ENCODE results near the gene BID. TPM values are rescaled to one million over a fixed set of nuclear protein-coding genes. Genes with fewer than 3 reads are reported as not detected.

The BID gene
- total RNA-seq, 4 donors from 2014 or later, result 11.8 to 26.6 (median 18.4) TPM

DNA sequence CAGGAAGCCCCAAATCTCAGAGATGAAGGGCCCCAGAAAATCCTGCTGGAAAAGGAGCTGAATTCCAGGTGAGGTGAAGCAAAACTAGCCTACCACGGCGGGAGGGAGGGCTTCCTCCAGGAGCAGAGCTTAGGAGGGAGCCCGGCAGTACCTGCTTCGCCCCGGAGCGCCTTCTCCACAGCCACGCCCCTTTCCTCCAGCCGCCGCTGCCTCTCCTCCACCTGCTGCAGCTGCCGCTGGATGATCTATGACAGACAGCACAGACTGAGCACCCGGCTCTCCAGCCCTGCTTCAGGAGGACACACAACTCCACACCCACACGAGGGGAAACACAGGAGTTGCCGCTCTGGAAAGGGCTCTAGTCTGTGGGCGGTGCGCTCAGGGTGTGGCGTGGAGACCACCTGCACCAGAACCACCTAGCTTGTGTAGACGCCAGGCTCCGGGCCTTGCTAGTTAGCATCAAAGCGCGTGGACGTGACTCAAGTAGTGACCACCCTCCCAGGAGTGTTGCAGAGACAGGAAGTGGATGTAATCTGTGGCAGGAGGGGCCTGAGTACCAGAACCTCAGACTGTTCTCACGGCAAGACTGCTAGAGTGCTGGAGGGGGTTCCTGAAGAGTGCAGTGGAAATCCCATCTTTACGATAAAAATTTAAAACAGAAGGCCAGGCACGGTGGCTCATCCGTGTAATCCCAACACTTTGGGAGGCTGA, 34.6 kb upstream of the BID start:
- WGBS, result 81% methylated on average over 25 of the region's 25 CpGs

DNA sequence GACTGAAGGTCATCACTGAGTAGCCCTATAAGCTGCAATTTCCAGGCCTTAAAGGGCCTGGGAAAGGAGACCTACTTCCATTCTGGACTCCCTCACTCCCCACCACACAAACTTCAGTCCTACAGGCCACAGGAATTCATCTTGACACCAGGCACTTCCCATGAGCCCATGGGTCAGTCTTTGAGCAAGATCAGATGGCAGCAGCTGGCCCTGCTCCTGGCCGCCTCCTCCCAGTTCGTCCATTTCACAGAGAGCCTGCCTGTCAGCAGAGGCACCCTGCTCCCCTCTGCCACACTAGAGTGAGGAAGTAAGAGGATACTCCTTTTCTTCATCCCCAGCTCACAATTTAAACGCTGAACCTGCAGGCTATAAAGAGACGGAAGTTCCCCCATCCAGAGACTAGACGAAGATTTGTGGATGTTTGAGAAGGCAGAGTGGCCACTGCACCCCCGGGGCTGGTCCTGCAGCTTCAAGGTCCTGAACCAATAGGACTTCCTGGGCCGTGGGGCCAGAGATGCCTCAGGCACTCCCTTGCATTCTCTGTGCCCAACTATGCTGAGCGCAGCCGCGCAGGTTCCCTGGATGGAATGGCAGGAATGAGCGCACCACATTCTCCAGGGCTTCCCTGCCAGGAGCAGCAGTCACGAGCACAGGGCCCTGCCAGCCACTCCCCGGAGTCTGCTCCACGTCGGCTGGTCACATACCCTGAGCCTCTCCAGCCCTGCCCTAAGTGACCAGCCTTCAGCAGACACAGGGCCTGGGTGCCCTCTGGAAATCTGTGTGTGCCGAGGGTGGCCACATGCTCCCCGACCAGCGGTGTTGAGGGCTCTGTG, 33.5 kb upstream of the BID start:
- no peaks in the 10 kb centered on the region for H3K27me3 ChIP-seq
- peaks cover 83% of the 10 kb centered on the region for H3K36me3 ChIP-seq
- WGBS, result 65% methylated on average over 3 of the region's 18 CpGs
- DNase-seq (ENCODE audit: low spot score in 2 of 2), result no peak
- no peaks in the 10 kb centered on the region for H3K9me3 ChIP-seq
- TF ChIP-seq POLR2AphosphoS5 (IDR thresholded peaks at IDR 0.05) (no peak), EP300 (IDR thresholded peaks at IDR 0.05) (no peak), POLR2A (IDR thresholded peaks at IDR 0.05) (no peak)
- TF ChIP-seq, protein P1, sequence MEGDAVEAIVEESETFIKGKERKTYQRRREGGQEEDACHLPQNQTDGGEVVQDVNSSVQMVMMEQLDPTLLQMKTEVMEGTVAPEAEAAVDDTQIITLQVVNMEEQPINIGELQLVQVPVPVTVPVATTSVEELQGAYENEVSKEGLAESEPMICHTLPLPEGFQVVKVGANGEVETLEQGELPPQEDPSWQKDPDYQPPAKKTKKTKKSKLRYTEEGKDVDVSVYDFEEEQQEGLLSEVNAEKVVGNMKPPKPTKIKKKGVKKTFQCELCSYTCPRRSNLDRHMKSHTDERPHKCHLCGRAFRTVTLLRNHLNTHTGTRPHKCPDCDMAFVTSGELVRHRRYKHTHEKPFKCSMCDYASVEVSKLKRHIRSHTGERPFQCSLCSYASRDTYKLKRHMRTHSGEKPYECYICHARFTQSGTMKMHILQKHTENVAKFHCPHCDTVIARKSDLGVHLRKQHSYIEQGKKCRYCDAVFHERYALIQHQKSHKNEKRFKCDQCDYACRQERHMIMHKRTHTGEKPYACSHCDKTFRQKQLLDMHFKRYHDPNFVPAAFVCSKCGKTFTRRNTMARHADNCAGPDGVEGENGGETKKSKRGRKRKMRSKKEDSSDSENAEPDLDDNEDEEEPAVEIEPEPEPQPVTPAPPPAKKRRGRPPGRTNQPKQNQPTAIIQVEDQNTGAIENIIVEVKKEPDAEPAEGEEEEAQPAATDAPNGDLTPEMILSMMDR (IDR thresholded peaks at IDR 0.05), result no peak
- H3K4me3 ChIP-seq, result no peak overlapping the region
- no peak overlapping the region for H3K27ac ChIP-seq
- H3K4me1 ChIP-seq, result no peaks in the 10 kb centered on the region

More for the DNA sequence above, 34.6 kb upstream of the BID start:
- Histone ChIP-seq H3K4me3 (no peak overlapping the region), H3K4me1 (no peaks in the 10 kb centered on the region), H3K27me3 (no peaks in the 10 kb centered on the region), H3K9me3 (no peaks in the 10 kb centered on the region), H3K27ac (no peak overlapping the region), H3K36me3 (peaks cover 91% of the 10 kb centered on the region)
- DNase-seq (ENCODE audit: low spot score in 2 of 2), result no peak
- TF ChIP-seq POLR2AphosphoS5 (IDR thresholded peaks at IDR 0.05) (no peak), EP300 (IDR thresholded peaks at IDR 0.05) (no peak), POLR2A (IDR thresholded peaks at IDR 0.05) (no peak)
- TF ChIP-seq, protein P1 (IDR thresholded peaks at IDR 0.05), result no peak

DNA sequence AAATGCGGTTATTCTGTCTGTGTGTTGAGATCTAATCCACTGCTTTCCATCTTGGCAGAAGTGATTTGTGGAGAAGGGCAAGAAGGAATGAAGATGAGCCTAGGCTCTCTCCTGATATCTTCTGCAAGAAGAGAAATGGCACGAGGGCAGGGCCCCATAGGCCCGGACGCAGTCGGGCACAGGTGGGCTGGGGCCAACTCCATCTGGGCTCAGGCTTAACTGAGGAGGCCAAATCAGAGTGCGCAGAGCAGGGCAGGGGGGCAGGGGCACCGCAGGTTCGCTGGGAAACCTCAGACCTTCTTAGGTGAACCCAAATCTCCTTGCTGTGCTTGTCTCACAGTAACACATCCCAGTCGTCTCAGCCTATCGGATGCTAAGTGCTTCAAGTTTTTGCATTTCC, 32.8 kb upstream of the BID start:
- Histone ChIP-seq H3K4me1 (no peaks in the 10 kb centered on the region), H3K36me3 (peaks cover 76% of the 10 kb centered on the region), H3K27ac (no peak overlapping the region), H3K9me3 (no peaks in the 10 kb centered on the region), H3K4me3 (no peak overlapping the region), H3K27me3 (no peaks in the 10 kb centered on the region)
- no peak for DNase-seq (ENCODE audit: low spot score in 2 of 2)
- WGBS, result 89% methylated on average over 10 of the region's 10 CpGs
- TF ChIP-seq, protein P1 (IDR thresholded peaks at IDR 0.05), result no peak
- TF ChIP-seq EP300 (IDR thresholded peaks at IDR 0.05) (no peak), POLR2A (IDR thresholded peaks at IDR 0.05) (no peak), POLR2AphosphoS5 (IDR thresholded peaks at IDR 0.05) (no peak)

DNA sequence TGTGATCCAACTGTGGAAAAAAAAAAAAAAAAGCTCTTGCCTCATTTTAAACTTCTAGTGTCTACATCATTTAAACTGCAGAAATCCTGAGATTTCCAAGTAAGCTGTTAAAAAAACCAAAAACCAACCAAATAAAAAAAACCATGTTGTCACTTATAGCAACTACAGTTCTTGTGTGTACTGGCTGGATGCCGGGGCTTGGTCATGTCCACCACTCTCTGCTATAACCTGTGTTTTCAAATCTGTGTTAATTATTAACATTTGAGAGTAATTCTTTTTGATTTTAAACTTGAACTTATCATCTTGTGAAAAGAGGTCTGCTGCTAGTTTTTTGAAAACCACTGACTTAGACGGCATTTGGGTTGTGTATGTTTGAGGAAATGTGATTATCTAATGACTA, 32.2 kb upstream of the BID start:
- Histone ChIP-seq H3K36me3 (peaks cover 70% of the 10 kb centered on the region), H3K27ac (no peak overlapping the region), H3K27me3 (no peaks in the 10 kb centered on the region), H3K4me1 (no peaks in the 10 kb centered on the region), H3K9me3 (no peaks in the 10 kb centered on the region), H3K4me3 (no peak overlapping the region)
- DNase-seq (ENCODE audit: low spot score in 2 of 2), result no peak
- 49% methylated on average over 2 of the region's 2 CpGs for WGBS
- no peak for TF ChIP-seq EP300 (IDR thresholded peaks at IDR 0.05)
- TF ChIP-seq POLR2A (IDR thresholded peaks at IDR 0.05), result no peak
- TF ChIP-seq, protein P1 (IDR thresholded peaks at IDR 0.05), result no peak
- TF ChIP-seq POLR2AphosphoS5 (IDR thresholded peaks at IDR 0.05), result no peak

All from suprapubic skin (tissue), 4 donors.